ENCODE results near the gene SIK2. TPM values are rescaled to one million over a fixed set of nuclear protein-coding genes. Genes with fewer than 3 reads are reported as not detected.

Gene SIK2
- total and polyA plus RNA-seq, 2 donors (not counting 1 experiment from before 2014, with no cell fraction given) = 4.9 to 21.8 TPM

DNA sequence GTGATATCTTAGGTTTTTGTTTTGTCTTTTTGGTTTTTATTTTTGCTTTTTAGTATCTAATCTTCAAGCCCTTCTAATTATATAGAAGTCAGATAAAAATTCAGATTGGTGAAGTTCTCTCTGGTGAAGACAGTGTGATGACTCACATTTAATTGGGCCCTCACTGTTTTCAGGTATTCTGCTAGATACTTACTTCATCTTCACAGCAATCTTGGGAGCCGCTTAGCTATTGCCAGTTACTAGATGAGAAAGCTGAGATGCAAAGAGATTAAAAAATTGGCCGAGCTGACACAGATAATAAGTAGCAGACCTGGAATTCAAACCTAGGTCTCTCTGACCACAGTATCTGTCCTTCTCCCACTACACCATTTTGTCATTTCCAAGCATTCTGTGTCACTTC is 88.9 kb downstream of the SIK2 start:
- POLR2A ChIA-PET = no interaction called here
- no peak overlapping the region for H3K4me2 ChIP-seq (replicated peaks; ENCODE audit: low read depth, low read length, poor library complexity, severe bottlenecking)

GRCh38 chr11:111691741-111692140 is 89.5 kb downstream of the SIK2 start:
- Histone ChIP-seq H3K9ac (ENCODE audit: low read length) (no peak overlapping the region), H3K9me3 (ENCODE audit: control extremely low read depth in 1 of 3, control insufficient read depth in 2 of 3, insufficient read depth in 1 of 3, low read length in 2 of 3) (no peaks in the 10 kb centered on the region), H3K4me2 (replicated peaks; ENCODE audit: low read depth, low read length, poor library complexity, severe bottlenecking) (no peak overlapping the region), H3K4me1 (ENCODE audit: control insufficient read depth in 2 of 2, insufficient read depth in 2 of 2, low read length in 2 of 2) (no peaks in the 10 kb centered on the region), H3K27ac (ENCODE audit: low read length in 2 of 2) (no peak overlapping the region), H3K79me2 (ENCODE audit: control insufficient read depth, insufficient read depth, low read length) (no peaks in the 10 kb centered on the region), H4K20me1 (ENCODE audit: control insufficient read depth, insufficient read depth, low read length, poor library complexity, severe bottlenecking) (no peaks in the 10 kb centered on the region), H3K36me3 (replicated peaks in 1 of 2; ENCODE audit: control extremely low read depth in 1 of 2, control insufficient read depth in 1 of 2, extremely low read depth in 1 of 2, insufficient read depth in 2 of 2, low read length in 1 of 2) (peaks cover 2 to 11% of the 10 kb centered on the region in 2 experiments), H3K27me3 (replicated peaks in 1 of 4; ENCODE audit: control extremely low read depth in 1 of 4, control insufficient read depth in 3 of 4, insufficient read depth in 4 of 4, low read length in 3 of 4) (no peaks in the 10 kb centered on the region), H2AFZ (ENCODE audit: insufficient read depth, low read depth, low read length, poor library complexity, severe bottlenecking) (no peak overlapping the region), H3K4me3 (ENCODE audit: control extremely low read depth in 1 of 5, extremely low read depth in 1 of 5, insufficient read depth in 1 of 5, low read depth in 2 of 5, low read length in 4 of 5) (no peak overlapping the region)
- intact Hi-C loops (cut with micrococcal nuclease) = no loop called here
- POLR2A ChIA-PET = no interaction called here
- no peak overlapping the region for H3K4me3 Mint-ChIP-seq
- H3K4me1 Mint-ChIP-seq = peaks cover 8% of the 10 kb centered on the region
- DNase-seq = no peak
- no peak overlapping the region for H3K27ac Mint-ChIP-seq
- no peak for ATAC-seq (ENCODE audit: low read depth)
- H3K27me3 Mint-ChIP-seq = no peaks in the 10 kb centered on the region
- CTCF ChIA-PET = no interaction called here
- no peaks in the 10 kb centered on the region for H3K9me3 Mint-ChIP-seq (ENCODE audit: insufficient read depth)
- TF ChIP-seq EZH2 (IDR thresholded peaks at IDR 0.05; ENCODE audit: borderline replicate concordance, insufficient read depth, low read depth, low read length, poor library complexity, severe bottlenecking) = no peak
- TF ChIP-seq, protein P1, sequence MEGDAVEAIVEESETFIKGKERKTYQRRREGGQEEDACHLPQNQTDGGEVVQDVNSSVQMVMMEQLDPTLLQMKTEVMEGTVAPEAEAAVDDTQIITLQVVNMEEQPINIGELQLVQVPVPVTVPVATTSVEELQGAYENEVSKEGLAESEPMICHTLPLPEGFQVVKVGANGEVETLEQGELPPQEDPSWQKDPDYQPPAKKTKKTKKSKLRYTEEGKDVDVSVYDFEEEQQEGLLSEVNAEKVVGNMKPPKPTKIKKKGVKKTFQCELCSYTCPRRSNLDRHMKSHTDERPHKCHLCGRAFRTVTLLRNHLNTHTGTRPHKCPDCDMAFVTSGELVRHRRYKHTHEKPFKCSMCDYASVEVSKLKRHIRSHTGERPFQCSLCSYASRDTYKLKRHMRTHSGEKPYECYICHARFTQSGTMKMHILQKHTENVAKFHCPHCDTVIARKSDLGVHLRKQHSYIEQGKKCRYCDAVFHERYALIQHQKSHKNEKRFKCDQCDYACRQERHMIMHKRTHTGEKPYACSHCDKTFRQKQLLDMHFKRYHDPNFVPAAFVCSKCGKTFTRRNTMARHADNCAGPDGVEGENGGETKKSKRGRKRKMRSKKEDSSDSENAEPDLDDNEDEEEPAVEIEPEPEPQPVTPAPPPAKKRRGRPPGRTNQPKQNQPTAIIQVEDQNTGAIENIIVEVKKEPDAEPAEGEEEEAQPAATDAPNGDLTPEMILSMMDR (IDR thresholded peaks at IDR 0.05) = no peak
- 100% methylated on average over 3 of the region's 3 CpGs for WGBS (ENCODE audit: insufficient coverage)

More for the DNA sequence above, 88.9 kb downstream of the SIK2 start:
- Mint-ChIP-seq H3K27ac (no peak overlapping the region), H3K9me3 (ENCODE audit: insufficient read depth) (no peaks in the 10 kb centered on the region), H3K4me3 (no peak overlapping the region), H3K27me3 (no peaks in the 10 kb centered on the region), H3K4me1 (peaks cover 6% of the 10 kb centered on the region)
- Histone ChIP-seq H3K79me2 (ENCODE audit: control insufficient read depth, insufficient read depth, low read length) (no peaks in the 10 kb centered on the region), H3K27me3 (replicated peaks in 1 of 4; ENCODE audit: control extremely low read depth in 1 of 4, control insufficient read depth in 3 of 4, insufficient read depth in 4 of 4, low read length in 3 of 4) (no peaks in the 10 kb centered on the region), H3K4me1 (ENCODE audit: control insufficient read depth in 2 of 2, insufficient read depth in 2 of 2, low read length in 2 of 2) (no peaks in the 10 kb centered on the region), H3K27ac (ENCODE audit: low read length in 2 of 2) (no peak overlapping the region), H2AFZ (ENCODE audit: insufficient read depth, low read depth, low read length, poor library complexity, severe bottlenecking) (no peak overlapping the region), H3K9ac (ENCODE audit: low read length) (no peak overlapping the region), H3K9me3 (ENCODE audit: control extremely low read depth in 1 of 3, control insufficient read depth in 2 of 3, insufficient read depth in 1 of 3, low read length in 2 of 3) (no peaks in the 10 kb centered on the region), H3K36me3 (replicated peaks in 1 of 2; ENCODE audit: control extremely low read depth in 1 of 2, control insufficient read depth in 1 of 2, extremely low read depth in 1 of 2, insufficient read depth in 2 of 2, low read length in 1 of 2) (peaks cover 2 to 11% of the 10 kb centered on the region in 2 experiments), H4K20me1 (ENCODE audit: control insufficient read depth, insufficient read depth, low read length, poor library complexity, severe bottlenecking) (no peaks in the 10 kb centered on the region), H3K4me3 (ENCODE audit: control extremely low read depth in 1 of 5, extremely low read depth in 1 of 5, insufficient read depth in 1 of 5, low read depth in 2 of 5, low read length in 4 of 5) (no peak overlapping the region)
- intact Hi-C loops (cut with micrococcal nuclease) = no loop called here
- TF ChIP-seq EZH2 (IDR thresholded peaks at IDR 0.05; ENCODE audit: borderline replicate concordance, insufficient read depth, low read depth, low read length, poor library complexity, severe bottlenecking) = no peak
- TF ChIP-seq, protein P1 (IDR thresholded peaks at IDR 0.05) = no peak
- CTCF ChIA-PET = no interaction called here
- ATAC-seq (ENCODE audit: low read depth) (no peak), DNase-seq (no peak)
- 100% methylated on average over 1 of the region's 2 CpGs for WGBS (ENCODE audit: insufficient coverage)
